HG02884 (cell line): ENCODE results near the gene C8G.

Source experiments
- ATAC-seq: cut with Tn5 transposase; IDR thresholded peaks from one replicate; pipeline ENCODE4 v1.9.1; 2021; ENCODE audit warnings: mild to moderate bottlenecking, moderate library complexity; ENCODE audit not compliant: unreplicated experiment

C8G gene

GRCh38 chr9:136952876-136953770, 8.1 kb downstream of the C8G start:
- ATAC-seq = no peak

DNA sequence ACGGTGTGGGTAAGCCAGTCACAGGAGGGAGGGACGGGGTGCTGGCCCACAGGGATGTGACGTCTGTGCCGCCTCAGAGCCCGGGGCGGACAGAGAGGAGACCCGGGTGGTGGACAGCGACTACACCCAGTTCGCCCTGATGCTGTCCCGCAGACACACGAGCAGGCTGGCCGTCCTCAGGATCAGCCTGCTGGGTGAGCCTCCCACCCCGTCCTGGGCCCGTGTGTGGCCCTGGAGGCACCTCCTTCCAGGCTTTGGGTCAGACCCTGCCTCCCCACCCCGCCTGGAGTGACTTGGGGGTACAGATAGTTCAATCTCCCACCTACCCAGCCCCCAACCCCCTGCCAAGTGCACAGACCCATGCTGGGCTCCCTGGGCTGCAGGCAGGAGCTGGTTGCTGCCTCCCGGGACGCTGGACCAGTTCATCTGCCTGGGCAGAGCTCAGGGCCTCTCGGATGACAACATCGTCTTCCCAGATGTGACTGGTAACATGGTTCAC, 8.8 kb downstream of the C8G start:
- no peak for ATAC-seq

DNA sequence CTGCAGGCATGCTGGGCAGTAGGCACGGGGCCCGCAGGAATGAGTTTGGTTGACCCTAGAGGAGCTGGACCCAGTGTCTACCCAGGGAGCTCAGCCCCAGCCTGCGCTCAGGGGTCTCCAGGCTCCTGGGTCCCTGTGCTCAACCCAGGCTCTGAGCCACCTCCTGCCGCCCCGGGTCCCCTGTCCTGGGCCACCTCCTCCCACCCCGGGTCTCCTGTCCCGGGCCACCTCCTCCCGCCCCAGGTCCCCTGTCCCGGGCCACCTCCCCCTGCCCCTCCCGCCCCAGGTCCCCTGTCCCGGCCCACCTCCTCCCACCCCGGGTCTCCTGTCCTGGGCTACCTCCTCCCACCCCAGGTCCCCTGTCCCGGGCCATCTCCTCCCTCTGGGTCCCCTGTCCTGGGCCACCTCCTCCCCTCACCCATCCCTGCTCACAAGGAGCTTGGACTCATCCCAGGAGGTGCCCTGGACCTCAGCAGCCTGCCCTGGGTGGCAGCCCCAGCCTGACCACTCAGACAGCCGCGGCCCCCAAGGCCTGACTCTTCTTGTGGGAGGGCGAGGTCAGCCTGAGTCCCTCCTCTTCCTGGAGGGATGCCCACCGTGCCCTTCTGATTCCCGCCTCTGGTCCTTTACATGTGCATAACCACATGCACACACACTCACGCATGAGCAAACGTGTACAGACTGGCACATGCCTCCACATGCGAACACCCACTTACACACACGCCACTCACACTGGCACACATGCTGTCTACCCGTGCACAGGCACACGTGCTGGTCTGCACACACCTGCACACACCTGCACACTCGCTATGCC, 9.4 kb downstream of the C8G start:
- no peak for ATAC-seq

DNA sequence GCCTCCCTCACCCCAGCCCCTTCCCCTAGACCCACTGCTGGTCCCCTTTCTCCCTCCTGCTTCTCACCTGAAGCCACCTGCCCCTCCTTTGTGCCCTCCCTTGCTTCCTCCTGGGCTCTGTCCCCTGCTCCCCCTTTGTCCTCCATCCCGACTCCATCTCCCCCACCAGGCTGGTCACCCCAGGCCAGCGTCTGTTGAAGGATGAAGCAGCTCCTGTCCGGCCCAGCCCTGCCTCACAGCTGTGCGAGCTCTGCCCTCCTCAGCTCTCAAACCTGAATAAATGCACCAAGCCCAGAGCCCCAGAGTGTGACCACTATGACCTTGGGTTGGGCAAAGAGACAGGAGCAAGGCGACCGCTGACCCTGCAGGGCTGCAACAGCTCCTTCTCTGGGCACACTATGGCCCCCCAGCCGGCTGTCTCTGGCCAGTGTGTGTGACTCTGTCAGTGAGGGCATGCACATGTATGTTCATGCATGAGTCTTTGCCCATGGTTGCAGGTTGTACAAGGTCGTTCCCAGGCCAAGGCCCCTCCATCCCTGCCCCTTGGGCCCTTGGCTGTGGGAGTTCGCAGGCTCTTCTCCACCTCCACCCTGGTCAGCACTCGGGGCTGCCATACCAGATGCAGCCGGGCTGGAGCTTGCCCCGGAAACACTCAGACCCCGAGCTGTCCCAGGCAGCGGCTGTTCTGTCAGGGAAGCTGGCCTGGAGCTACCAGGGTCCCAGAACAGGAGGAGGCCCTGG, 10.3 kb downstream of the C8G start:
- no peak for ATAC-seq

DNA sequence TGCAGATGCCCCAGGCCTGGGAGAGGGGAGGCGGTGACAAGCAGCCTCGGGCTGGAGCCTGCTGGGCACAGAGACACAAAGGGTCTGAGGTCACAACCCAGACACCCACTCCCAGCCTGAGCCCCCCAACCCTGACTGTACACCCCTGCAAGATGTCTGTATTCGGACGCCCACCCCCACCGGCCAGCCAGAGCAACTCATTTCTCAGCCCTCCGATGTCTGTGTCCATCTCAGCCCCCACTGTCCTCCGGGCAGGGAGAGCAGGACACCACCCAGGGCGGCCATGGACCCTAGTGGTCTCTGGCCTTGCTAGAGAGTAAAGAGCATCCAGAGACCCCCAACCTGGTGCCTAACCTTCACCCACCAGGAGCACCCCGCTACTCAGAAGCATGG, 10.9 kb downstream of the C8G start:
- no peak for ATAC-seq

DNA sequence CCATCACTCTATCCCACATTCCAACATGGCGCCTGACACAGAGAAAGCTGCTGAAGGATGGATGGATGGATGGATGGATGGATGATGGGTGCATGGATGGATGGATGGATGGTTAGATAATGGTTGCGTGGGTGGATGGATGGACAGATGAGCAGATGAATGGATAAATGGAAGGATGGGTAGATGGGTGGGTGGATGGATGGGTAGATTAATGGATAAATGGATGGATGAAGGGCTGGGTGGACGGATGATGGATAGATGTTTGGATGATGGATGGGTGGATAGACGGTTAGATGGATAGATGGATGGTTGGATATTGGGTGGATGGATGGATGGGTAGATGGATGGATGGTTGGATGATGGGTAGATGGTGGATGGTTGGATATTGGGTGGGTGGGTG, 11.6 kb downstream of the C8G start:
- ATAC-seq = no peak

DNA sequence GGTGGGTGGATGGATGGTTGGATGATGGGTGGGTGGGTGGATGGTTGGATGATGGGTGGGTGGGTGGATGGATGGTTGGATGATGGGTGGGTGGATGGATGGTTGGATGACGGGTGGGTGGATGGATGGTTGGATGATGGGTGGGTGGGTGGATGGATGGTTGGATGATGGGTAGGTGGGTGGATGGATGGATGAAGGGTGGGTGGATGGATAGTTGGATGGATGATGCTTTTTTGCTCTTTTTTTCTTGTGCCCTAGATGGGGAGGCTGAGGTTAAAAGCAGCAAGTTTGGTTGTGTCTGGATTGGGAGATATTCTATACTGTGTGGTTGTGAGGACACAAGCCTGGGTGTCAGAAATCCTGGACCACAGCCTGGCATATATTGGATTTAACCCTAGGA, 12.4 kb downstream of the C8G start:
- no peak for ATAC-seq

DNA sequence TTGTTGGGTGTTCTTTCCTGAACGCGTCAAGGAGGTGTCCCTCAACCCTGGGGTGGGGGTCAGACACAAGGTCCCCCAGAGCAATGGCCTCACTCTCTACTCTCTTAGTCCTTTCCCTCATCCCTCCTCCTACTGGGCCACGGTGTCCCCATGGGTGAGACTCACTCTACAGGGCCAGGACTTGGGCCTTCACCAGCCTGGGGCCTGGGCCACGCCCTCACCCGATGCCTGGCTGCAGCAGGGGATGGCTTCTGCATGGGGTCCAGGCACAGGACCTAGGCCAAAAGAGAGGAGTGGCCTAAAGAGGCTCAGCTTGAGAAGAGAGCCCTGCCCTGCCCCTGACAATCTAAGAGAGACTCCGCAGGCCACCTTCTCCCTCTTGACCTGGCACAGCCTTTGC, 12.9 kb downstream of the C8G start:
- no peak for ATAC-seq

DNA sequence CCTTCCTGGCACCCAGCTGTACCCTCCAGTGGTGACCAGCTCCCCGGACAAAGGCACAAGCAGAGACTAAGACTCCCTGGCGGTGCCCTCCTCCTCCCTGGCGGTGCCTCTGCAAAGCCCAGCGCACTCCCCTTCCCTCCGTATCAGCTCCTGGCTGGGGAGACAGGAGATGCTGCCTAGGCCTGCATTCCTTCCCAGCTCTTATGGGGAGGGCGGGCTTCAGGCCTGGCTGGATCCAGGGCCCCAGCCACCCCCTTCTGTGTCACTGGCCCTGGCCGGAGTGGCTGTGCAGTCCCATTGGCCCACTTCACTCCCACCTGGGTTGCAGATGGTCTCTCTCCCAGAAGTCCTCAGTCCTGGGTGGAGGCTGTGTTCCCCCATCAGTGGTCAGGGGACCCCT, 13.4 kb downstream of the C8G start:
- no peak for ATAC-seq

GRCh38 chr9:136958898-136959850, 14.1 kb downstream of the C8G start:
- ATAC-seq = no peak

DNA sequence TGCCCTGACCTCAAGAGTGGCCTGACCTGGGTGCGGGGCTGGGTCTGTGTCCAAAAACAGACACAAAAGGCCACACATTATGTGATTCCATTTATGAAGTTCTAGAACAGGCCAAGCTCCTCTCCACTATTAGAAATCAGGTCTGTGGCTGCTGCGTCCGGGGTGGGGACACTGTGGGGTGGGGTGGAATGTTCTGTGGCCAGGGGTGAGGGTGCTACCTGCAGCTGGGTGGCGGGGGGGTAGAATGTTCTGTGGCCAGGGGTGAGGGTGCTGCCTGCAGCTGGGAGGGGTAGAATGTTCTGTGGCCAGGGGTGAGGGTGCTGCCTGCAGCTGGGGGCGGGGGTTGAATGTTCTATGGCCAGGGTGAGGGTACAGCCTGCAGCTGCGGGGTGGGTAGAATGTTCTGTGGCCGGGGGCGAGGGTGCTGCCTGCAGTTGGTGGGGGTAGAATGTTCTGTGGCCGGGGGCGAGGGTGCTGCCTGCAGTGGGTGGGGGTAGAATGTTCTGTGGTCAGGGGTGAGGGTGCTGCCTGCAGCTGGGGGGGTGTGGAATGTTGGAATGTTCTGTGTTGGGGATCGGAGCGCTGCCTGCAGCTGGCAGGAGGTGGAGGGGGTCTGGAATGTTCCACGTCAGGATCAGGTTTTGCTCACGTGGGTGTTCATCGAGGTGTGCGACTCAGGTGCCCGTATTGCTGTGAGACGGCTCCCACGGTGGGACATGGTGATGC, 15.3 kb downstream of the C8G start:
- no peak for ATAC-seq

DNA sequence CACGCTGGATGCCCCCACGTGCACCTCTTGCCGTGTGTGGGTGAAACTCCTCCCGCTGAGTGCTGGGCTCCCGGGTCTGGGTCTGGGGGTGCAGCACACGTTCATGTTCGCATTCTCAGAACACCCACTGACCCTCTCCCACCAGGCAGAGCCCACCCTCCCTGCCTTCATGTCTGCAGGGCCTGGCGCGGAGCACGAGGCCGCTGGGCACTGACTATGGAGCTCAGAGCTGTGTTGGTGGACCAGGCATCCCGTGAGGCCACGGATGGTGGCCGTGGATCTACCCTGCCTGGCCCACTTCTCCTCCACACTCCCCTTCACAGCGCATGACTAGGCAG, 15.9 kb downstream of the C8G start:
- ATAC-seq = no peak

DNA sequence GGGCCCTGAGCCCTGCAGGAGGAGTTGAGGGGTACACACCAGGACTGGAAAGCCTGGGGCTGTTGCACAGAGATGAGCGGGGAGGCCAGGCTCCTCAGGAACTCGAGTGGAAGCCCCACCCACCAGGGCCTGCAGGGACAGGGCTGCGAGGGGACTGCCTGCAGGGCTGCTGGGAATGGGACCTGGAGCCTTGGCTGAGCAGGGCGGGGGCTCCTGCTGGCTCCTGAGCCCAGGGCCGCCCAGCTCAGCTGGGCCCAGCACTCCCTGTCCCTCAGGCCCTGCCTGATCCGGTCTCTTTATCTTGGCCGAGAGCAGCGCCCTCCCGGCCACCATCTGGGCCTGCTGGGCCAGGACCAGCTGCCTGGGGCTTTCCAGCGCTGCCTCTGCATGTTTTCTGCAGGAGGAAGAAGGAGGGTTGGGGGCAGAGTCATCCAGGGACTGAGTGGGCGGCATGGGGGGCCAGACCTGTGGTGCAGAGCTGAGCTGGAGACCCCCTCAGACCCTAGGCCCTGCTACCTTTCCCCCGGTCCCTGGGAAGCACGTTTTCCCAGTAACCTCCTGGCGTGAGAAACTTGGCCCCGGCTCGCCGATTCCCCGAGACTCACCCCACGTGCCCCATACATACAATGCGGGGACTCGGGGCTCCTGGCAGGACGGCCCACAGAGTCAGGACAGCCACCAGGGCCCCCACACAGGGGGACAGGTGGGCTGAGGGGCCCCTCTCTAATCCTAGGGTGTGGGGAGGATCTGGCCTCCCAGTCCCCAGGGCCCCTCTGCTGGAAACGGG, 16.4 kb downstream of the C8G start:
- no peak for ATAC-seq

GRCh38 chr9:136962163-136962562, 17.1 kb downstream of the C8G start:
- no peak for ATAC-seq

DNA sequence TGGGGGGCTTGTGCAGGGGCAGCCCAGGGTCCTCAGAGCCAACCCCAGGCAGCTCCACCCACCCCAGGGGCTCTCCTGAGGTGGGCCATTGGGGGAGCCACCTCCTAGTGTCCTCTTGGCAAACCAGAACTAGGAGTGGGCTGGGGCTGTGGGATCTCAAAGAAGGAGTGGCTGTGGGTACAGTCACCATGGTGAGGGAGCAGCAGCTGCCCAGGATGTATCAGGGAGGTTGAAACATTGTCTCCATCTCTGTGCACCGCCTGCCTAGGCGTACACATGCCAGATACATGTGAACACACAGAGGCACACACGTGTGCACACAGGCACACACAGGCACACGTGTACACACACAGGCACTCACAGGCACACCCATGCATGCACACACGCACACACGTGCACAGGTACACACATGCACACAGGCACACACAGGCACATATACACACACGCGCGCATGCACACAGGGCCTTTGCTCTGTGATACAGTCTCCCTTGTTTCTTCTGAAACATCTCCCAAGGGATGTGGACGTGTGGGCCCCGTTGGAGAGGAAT, 17.7 kb downstream of the C8G start:
- no peak for ATAC-seq

DNA sequence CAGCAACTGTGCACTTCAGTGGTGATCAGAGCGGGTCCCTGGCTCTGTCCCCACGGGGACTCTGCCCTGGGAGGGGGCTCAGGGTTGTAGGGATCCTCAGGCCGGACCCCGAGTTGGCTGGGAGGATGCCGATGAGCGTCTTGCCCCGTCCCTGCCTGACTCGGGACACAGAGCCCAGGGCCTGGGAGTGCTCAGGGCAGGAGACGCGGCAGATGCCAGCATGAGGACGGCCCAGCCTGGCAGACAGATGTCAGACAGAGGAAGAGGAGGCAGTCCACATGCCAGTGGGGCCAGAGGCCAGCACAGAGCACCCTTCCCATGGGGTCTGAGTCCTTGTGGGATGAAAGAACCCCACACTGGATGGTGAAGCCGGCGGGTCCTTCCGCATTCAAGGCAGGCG, 18.3 kb downstream of the C8G start:
- no peak for ATAC-seq

GRCh38 chr9:136963751-136964150, 18.7 kb downstream of the C8G start:
- ATAC-seq = no peak

DNA sequence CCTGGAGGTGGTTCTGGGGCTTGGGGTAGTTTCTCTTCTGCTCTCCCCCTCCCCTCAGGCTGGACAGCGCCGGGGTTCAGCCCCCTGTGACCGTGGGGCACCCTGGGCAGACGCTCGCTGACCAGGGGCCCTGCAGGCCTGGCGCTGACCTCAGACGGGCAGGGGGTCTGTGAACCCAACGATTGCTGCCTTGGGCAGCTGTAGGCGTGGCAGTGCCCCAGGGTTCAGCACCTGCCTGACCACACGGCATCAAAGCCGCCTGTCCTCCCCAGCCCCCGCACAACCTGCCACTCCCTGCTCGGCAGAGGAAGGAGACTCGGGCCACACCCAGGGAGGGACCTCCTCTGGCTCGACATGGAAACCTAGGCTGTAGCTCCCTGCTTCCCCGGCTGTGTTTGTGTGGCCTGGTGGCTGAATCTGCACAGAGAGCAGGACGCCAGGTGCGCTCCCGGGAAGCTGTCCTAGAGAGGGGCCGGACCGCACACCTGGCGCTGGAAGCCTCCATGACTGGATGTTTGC, 19.2 kb downstream of the C8G start:
- ATAC-seq = no peak
